NCI-H345 treated with DMSO at 0.1 percent for 48 hours (cell line): ENCODE data around the gene CA9.

Experiments
- DNase-seq: peaks from one replicate; lab custom pipeline; 2025; ENCODE audit not compliant: unreplicated experiment; lab: John Stamatoyannopoulos, UW

CA9 gene

GRCh38 chr9:35675204-35675603 is 1.5 kb downstream of the CA9 start:
- no peak for DNase-seq

GRCh38 chr9:35675732-35676392 is 2.1 kb downstream of the CA9 start:
- no peak for DNase-seq

DNA sequence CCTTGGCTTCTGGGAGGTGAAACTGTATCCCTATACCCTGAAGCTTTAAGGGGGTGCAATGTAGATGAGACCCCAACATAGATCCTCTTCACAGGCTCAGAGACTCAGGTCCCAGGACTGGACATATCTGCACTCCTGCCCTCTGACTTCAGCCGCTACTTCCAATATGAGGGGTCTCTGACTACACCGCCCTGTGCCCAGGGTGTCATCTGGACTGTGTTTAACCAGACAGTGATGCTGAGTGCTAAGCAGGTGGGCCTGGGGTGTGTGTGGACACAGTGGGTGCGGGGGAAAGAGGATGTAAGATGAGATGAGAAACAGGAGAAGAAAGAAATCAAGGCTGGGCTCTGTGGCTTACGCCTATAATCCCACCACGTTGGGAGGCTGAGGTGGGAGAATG is 5.4 kb downstream of the CA9 start:
- DNase-seq: no peak

GRCh38 chr9:35679766-35680330 is 6.1 kb downstream of the CA9 start:
- no peak for DNase-seq

GRCh38 chr9:35680331-35681105 is 6.8 kb downstream of the CA9 start:
- no peak for DNase-seq

DNA sequence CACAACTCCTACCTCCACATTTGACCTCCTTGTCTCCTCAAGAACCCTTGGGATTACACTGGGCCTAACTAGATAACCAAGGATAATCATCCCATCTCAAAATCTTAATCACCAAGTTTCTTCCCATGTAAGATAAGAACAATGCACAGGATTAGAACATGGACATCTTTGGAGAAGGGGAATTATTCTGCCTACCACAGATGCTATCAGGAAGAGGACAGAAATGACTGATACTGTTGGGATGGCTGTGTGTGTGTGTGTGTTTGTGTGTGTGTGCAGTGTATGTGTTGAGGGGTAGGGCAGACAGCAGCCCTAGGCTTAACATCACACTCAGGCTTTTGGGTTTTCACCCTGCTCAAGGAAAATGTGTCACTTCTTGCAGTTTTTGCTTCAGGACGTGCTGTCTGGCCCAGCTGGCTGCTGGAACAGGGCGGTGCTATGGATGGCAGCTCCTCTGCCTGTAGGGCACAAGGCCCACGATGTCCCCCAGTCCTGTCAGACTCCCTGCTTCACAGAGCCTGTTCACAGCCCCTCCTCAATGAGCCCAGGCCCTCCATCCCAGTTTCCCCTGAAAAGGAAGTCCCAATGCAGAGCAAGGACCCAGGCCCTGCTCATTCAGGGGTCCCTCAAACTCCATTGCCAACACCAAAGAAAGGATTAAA is 7.7 kb downstream of the CA9 start:
- DNase-seq: no peak

- no peak for DNase-seq
Measured at GRCh38 chr9:35682051-35682450, 8.3 kb downstream of the CA9 start.

DNA sequence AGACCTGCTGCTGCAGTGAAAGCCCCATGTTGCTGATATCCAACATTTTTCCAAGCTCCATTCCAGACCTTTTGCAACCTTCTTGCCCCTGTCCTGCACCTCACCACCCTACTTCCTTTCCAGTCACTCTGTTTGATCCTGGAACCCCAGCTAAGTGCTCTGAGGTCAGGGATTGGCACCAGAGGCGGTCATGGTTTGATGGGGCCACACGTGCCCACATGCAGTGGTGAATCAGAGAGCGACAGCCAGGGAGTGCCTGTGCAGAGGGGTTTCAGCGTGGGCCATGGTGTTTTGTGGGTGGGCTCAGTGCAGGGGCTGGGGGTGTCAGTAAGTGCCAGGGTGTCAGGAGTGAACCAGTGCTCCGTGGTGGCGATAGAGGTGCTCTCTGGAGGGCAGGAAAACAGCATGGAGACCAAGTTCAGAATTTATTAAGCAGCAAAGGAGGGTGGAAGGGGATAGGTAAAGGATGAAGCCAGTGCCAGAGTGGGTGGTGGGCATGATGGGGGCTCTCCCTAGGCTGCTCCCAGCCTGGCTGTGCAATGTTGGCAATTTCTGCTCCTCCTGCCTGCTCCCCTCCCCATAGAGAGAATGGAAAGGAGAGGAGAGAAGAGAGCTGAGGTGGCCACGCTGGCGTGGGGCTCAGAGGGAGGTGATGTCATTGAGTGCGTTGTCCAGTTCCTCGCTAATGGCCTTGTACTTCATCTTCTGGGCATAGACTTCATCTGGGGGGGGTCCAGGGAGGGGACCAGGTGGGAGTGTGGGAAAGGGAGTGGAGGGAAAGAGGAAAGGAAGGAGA is 9.0 kb downstream of the CA9 start:
- DNase-seq: no peak

DNA sequence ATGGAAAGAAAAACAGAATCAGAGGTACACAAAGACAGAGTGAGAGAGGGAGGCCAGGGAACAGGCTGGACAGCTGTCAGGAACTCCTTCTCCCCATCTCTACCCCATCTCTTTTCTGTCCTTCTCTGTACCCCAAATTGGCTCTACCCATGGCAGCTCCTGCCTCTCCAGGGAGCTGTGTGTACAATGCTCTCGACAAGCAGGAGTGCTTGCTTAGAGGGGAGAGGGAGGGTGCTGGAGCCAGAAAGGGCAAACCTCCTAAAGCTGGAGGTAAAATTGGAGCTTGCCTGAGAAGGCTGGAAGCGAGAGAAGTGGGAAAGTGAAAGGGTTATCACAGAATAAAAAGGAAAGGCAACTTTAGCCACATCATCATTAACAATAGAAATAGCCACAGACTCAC is 9.6 kb downstream of the CA9 start:
- no peak for DNase-seq

DNA sequence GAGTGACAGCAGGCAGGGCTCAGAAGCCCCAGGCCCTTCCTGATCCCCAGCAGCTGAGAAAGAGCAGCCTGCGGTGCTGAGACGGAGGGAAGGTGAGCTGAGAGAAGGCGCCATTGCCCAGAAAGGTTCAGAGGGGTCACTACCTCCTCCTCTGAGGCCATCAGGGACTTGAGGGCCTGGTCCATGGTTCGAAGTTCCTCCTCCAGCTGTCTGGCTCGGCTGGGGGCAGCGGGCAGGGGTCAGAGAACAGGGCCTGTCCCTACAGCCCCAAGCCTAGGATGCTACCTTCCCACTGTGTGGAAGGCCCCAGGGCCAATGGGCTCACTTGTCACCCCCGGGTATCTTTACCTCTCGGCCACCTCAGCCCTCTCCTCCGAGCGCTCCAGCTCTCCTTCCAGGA is 11.2 kb downstream of the CA9 start:
- DNase-seq: no peak

DNA sequence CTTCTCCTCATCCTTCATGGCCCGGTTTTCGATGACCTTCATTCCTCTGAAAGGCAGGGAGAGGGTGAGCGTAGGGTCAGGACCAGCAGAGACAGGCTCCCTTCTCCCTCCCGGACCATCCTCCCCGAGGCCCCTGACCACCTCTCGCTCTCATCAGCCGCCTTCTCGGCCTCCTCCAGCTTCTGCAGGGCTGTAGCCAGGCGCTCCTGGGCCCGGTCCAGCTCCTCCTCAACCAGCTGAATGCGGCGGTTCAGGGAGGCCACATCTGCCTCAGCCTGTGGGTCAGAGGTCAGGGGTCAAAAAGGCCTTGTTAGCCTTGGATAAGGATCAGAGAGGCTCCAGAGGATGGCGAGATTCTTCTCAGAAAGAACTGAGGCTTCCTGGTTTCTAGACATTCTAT is 11.8 kb downstream of the CA9 start:
- no peak for DNase-seq

DNA sequence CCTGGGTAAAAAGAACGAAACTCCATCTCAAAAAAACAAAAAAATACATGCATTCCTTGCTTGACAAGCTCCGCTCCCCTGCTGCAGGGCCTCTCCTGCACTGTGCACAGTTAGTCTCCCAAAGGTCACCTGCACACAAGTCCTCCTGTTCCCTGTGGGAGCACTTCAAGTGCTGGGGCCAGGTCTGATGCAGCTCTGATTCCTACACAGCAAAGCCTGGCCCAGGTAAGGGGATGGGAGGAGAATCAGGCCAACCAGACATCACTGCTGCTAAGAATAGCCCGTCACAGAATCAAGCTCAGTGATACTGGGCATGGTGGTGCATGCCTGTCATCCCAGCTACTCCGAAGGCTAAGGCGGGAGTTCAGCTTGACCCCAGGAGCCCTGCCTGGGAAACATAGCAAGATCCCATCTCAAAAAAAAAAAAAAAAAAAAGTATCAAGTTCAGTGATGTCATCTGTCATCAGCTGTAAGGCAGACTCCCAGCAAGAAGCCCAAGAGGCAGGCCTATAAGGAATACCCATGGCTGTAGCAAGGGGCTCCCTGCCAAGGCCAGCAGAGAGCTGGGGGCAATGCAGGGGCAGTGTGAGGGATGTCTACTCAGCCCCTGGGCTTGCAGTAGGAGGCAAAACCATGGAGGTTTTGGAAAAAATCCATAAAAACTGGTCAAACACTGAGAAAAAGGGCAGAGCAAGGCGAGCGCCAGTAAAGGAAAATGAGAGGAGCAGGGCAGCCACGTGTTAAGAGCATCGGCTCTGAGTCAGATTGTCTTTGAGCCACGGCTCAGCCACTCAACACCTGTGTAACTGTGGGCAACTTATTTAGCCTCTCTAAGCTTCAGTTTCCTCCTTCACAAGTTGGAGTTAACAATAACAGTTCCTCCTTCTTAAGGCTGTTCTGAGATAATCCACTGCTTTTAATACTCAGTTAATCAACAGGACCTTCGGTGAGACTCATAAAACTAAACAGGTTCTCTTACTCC is 12.8 kb downstream of the CA9 start:
- no peak for DNase-seq

DNA sequence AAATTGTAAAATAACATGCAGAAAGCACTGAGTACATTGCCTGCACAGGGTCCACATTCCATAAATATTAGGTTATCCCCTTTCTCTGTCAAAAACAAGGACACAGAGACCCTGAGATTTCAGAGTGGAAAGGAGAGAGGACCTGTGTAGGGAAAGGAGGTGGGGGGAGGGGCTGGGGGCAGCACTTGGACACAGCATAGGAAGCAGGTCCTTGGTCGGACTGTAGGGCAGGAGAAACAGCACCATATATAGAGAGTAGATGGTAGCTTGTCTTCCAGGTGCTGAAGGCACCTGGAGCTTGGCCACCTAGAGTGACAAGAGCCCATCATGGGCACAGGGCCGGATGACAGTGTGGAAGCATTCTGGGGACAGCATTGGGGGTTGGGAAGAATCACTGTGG is 13.6 kb downstream of the CA9 start:
- DNase-seq: no peak

DNA sequence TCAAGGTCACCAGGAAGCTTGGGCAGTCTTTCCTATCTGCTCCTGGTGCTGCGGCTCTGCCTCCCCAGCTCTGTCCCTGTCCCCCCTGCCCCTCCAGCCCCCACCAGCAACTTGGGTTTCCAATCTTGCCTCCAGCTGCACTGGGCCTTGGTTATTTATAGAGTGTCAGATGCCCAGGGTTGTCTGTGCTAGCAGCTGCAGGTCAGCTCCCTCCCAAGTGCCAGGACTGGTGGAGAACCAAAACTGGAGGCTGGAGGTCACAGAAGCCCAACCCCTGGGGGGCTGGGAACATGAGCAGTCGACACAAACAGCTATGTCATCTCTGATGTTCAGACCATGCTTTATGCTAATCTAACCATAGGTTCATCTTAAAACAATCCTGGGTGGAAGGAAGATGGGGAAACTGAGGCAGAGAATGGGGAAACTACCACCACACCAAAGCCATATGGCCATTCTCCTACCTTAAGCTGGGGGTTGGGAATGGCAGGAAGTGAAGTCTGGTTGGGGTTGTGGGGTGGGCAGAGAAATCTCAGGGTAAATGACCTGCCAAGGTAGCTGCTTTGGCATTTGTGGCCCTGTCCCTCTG is 14.3 kb downstream of the CA9 start:
- DNase-seq: no peak

DNA sequence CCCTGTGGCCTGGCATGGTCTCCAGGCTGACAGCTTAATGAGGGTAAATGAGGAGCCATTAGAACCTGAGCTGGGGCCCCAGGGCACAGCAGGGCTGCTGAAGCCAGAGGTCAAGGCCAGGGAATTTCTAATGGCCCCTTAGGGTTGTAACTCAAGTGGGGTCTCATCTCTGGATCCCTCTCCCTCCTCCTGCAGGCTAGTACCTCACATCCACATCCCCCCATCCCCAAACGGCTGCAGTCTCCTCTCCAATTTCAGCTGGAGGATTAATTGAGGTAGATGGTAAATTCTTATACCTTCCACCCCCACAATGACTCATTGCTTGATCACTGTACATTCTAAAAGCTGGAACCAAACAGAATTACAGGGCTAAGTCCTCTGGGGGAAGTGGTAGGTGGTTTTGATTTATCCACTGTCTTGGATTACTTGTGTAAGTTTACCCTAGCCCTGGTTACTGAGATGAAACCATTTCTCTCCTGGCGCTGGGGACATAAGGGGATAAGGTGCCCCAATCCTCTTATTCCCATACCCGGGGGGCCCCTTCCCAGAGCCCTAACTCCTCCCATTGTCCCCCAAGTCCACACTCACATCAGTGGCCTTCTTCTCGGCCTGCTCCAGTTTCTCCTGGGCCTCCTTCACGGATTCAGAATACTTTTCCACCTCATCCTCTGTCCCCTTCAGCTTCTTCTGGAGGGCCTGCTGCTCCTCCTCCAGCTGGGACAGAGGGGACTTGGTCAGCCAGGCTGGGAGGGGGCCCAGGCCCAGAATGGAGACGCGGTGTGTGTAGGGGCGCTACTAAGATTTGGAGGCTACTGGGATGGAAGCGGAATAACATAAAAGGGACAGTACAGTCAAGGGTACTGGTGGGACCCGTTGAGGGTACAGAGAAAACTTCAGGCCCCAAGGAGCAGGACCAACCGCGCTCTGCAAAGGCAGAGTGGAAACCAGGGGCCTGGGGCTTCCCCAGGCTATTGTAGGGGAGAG is 15.1 kb downstream of the CA9 start:
- no peak for DNase-seq

GRCh38 chr9:35689542-35690293 is 16.0 kb downstream of the CA9 start, which contains the start of gene TPM2:
Gene TPM2, minus strand, starts transcription at chr9:35689925. Its CDS starts 108 bp downstream, at chr9:35689817.
- DNase-seq: no peak

GRCh38 chr9:35690294-35690613 is 16.5 kb downstream of the CA9 start:
- DNase-seq: no peak
